Subcutaneous adipose tissue (tissue), 4 donors: Measurements from ENCODE around the gene RPS6KL1. TPM values are rescaled to one million over a fixed set of nuclear protein-coding genes. Genes with fewer than 3 reads are reported as not detected.

Experiments used
- CTCF ChIP-seq: fragments of 450-650 bp; IDR thresholded peaks from one replicate; pipeline ENCODE4 v1.5.1; 2016; ENCODE audit warnings: low read depth, mild to moderate bottlenecking, control low read depth, antibody characterized with exemption, moderate library complexity
- total RNA-seq, 4 donors: library from RNA; depleted of rRNA; stranded (reverse); fragments of >200 nt; gene quantifications; one replicate each; pipeline ENCODE4 v1.1.0, GENCODE V29; 2016

The RPS6KL1 gene
- total RNA-seq, 4 donors from 2014 or later = 1.1 to 13.6 (median 3.7) TPM

DNA sequence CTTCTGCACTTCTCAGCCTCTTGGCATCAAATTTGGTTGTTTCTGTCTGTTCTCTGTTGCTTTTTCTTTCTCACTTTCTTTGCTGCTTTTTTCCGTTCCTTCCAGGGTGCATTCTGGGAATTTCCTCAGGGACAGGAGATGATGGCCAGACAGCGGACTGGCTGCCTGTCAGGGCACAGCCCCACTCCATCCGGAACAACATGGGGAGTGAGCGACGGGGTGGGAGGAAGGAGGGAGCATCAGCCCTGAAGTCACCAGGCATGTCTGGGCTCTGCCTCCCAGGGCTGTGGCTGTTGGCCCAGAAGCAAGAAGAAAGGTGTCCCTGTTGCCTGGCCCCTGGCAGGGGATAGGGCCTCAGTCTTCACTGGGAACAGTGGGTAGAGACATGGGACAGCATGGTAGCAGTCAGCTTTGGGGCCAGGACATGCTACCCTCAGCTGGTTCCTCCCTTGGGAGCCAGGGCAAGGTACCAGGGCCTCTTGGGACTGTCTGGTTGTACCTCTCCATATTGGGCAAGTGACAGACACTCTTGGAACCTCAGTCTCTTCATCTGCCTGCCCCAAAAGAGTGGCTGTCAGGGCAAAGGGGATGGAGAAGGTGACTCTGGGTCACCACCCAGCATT is 23.7 kb upstream of the RPS6KL1 start:
- no peak for TF ChIP-seq CTCF

- TF ChIP-seq CTCF = no peak
Measured at GRCh38 chr14:74945852-74946658, 23.0 kb upstream of the RPS6KL1 start.

DNA sequence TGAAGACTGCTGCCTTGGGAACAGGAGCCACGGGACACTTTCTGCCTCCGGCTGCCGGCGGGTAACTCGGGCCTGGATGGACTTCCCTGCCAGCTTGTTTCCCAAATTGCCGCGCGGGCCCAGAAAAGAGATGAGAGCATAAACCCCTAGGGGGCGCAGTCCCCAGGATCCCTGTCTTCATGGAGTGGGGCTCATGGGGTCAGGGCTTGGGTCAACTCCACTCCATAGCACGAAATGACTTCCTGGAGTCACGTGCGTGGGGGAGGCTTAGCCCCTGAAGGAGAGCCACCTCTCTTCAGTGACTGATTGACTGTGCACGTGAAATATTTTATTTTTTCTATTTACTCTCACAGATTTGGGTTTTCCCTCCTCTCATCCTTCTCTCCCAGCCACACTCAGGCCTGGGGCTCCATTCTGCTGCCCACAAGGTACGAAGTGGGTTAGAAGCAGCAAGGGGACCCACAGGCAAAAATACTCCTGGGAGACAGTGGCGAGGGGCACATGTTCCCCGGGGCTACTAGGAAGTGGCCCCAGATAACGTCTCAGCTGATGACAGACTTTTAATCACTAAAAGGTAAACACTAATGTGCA is 22.3 kb upstream of the RPS6KL1 start:
- TF ChIP-seq CTCF = no peak

GRCh38 chr14:74942608-74943007 is 19.5 kb upstream of the RPS6KL1 start:
- TF ChIP-seq CTCF = no peak

GRCh38 chr14:74942181-74942580 is 19.1 kb upstream of the RPS6KL1 start:
- no peak for TF ChIP-seq CTCF

- no peak for TF ChIP-seq CTCF
Measured at GRCh38 chr14:74941676-74942097, 18.6 kb upstream of the RPS6KL1 start.

DNA sequence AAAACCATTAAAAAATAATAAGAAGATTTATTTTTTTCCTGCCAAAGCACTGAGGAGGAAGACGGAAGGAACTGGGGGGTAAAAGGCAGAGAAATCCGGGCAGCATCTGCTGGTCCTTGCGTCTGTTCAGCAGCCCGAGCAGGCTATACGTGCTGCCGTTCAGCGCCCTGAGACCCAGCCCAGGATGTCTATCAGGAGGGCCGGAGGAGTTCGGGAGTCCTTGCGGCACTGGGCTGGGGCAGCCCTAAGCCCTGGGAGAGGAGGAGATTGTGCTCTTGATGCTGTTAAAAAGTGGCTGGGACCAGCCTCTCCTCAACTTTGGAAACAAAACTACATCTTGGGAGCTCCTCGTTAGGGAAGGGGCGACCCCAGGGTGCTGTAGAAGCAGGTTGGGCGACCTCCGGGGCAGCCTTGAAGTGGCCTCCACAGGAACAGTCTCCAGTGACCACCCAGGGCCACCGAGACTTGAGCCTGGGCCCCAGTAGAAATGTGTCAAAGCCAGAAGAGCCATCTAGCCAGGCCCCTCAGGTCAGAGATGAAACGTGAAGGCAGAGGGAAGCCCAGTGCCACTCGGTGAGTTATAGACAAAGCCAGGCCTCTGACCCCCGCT is 18.0 kb upstream of the RPS6KL1 start:
- no peak for TF ChIP-seq CTCF
